NCI-H510A treated with DMSO at 0.1 percent for 48 hours (cell line): ENCODE measurements around the gene CSNK2A2.

Experiments
- DNase-seq: peaks from one replicate; lab custom pipeline; 2025; lab: John Stamatoyannopoulos, UW

The CSNK2A2 gene

GRCh38 chr16:58198022-58198683 lies at the start of gene CSNK2A2:
TSS of gene CSNK2A2 (minus strand) at chr16:58198106. CDS start at chr16:58197736, 370 bp downstream.
- peak; percentile 17 for DNase-seq

- DNase-seq: no peak
Measured at GRCh38 chr16:58243528-58244004, 45.7 kb upstream of the CSNK2A2 start.

GRCh38 chr16:58236831-58237230 lies 38.9 kb upstream of the CSNK2A2 start:
- DNase-seq: no peak

DNA sequence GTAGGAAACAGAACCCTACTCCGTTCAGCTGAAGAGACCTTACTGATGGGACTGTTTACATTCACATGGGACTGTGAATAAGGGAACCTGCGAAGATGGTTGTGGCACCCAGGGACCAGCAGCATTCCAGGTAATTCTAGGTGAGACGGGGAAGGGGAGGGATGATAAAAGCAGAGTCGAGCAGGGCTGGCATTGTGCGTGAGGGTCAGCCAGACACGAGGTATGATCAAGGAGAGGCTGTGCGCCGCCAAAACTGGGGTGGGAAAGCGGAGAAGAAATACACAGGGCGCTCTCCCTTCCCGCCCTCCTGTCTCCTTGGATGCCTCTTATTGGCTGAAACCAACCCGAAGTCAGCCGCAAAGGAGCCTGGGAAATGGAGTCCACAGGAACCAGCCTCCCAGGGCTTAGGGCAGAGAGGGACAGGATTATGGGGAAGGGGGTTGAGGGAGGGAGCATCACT lies 38.4 kb upstream of the CSNK2A2 start:
- DNase-seq: peak; percentile 67

- DNase-seq: no peak
Measured at GRCh38 chr16:58235663-58236062, 37.8 kb upstream of the CSNK2A2 start.

GRCh38 chr16:58234831-58235595 lies 37.1 kb upstream of the CSNK2A2 start:
- DNase-seq: no peak

GRCh38 chr16:58230259-58230658 lies 32.4 kb upstream of the CSNK2A2 start:
- no peak for DNase-seq

- DNase-seq: no peak
Measured at GRCh38 chr16:58226790-58227189, 28.9 kb upstream of the CSNK2A2 start.

GRCh38 chr16:58225965-58226602 lies 28.2 kb upstream of the CSNK2A2 start:
- DNase-seq: no peak

DNA sequence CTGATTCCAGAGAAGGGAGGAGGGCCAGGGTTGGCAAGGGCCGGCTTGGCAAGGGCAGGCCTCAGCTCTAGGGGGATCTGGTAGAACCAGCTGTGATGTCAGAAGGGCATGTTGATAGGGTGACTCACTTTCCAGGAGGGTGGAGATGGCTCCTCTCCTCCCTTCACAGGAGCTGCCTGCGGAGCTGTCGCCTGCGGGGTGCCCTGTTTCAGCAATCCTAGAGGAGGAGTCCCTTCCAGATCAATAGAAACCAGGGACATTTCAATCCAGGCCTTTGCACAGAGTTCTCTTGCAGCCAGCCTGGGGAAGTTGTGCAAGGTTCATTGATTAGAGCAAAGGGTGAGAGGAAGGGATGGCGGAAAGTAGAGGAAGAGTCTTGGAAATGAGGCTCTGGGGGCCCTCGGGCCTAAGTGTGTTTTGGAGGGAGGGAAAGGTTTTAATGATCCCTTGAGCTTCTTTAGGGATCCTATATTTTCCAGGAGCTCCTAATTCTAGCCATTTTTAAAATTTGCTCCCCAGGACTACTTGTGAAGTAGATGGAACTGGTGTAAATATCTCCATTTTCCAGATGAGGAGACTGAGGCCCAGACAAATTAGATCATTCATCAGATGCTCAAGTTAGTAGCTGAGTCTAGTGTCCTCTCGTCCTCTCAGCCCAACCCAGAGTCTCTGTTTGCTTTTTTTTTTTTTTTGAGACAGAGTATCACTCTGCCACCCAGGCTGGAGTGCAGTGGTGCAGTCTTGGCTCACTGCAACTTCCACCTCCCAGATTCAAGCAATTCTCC lies 24.8 kb upstream of the CSNK2A2 start:
- no peak for DNase-seq

DNA sequence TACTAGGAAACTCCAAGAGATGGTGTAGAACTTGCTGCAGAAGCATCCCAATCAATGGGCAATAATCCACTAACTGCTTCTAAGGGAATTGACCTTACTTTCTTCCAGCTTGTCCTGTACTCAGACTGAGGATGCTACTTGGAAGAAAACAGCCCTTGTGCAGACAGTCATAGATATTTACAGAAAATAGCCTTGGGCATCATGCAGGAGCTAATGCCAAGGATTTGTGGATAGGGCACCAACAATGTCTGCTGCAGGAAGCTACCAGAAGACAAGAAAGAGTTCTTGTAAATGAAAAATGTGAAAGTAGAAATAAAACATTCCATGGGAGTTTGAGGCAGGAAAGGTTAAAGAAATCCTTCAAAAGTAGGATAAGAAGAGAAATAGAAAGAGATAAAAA lies 21.5 kb upstream of the CSNK2A2 start:
- no peak for DNase-seq

DNA sequence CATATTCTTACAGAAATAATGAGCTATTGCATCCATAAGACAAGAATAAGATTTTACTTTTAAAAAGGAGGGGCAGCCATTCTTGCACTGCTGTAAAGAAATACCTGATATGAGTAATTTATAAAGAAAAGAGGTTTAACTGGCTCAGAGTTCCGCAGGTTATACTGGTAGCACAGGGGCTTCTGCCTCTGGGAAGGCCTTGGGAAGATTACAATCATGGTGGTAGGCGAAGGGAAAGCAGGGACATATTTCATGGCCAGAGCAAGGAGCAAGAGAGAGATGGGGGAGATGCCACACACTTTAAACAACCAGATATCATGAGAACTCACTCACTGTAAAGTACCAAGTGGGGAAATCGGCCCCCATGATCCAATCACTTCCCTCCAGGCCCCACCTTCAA lies 20.9 kb upstream of the CSNK2A2 start:
- no peak for DNase-seq

DNA sequence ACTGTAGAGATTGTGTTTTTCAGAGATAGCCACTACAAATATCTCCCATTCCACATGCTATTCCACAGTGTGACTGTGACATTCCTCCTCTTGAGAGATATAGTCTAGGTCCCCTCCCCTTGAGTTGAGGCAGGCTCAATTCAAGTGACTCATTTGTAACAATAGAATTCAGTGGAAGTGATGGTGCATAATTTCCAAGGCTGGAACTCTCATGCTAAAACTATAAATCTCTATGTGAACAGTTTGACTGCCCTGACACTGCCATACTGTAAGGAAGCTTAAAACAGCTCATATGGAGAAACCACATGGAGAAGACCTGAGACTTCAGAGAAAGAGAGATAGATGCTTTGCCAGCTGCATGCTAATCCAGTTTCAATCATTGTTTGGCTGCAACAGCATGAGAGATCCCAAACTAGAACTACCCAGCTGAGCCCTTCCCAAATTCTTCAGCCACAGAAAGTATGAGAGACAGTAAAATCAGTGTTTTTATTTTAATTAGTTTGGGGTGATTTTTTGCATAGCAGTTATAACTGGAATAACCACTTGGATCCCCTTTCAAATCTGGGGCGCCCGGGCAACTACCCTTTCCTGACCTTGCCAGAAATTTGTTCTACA lies 19.5 kb upstream of the CSNK2A2 start:
- DNase-seq: no peak

DNA sequence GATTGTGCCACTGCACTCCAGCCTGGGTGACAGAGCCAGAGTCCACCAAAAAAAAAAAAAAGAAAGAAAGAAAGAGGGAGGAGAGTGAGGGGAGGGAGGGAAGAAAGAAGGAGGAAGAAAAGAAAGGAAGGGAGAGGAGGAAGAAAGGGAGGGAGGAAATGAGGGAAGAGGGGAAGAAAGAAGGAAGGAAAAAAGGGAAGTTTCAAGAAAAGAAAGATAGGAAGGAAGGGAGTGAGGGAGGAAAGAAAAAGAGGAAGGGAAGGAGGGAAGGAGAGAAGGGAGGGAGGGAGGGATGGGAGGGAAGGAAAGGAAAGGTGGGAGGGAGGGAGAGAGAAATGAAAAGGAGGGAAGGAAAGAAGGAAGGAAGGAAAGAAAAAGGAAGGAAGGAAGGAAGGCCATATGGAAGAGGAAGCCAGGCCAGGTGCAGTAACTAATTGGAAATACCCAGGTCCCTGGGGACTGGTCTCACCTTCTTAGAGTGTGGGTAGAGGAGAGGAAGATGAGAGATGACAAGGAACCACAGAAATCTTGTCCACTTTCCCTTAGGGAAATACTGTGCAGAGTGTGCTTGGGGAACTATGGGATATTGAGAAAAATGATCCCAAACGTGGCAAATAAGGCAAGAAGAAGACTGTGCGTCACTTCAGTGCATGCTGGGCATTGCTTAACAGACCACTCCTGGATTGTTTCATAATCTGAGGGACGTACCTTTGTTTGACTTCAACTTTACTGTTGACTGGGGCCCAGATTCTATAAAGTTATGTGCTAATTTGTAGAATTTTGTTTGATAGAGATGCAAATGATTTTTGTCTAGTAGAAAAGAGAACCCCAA lies 15.1 kb upstream of the CSNK2A2 start:
- no peak for DNase-seq

- no peak for DNase-seq
Measured at GRCh38 chr16:58211846-58212245, 13.9 kb upstream of the CSNK2A2 start.

GRCh38 chr16:58211245-58211644 lies 13.3 kb upstream of the CSNK2A2 start:
- no peak for DNase-seq

DNA sequence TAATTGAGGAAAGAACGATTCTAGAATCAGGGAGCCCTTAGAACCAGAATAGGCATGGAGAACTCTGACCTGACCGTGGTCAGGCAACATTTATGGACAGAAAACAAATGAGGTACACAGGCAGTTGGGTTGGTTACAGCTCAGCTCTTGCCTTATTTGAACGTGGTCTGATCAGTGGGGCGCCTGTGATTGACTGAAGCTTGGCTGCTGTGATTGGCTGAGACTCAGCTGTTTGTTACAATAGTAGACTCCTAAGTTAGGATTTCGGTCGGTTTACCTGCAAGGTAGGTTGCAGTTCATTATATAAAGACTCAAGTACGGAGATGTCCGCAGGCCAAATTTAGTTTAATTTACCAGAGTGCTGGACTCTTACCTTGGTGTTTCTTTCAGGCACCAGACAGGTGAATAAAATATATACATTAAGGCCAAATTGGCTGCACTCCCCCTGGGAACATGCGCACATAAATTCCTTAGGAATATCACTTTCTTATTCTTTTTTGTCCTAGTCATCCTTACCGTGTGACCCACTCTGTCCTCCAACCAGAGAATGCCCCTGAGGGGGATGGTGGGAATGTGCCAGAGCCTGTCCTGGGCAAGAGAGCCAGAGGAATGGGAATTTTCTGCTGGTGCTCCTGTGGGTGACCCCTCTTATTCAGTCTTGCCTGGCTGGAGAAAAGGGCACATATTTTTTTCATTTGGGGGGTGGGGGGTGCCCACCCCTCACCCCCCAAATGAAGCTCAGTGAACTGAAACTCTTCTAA lies 7.5 kb upstream of the CSNK2A2 start:
- no peak for DNase-seq

- no peak for DNase-seq
Measured at GRCh38 chr16:58201163-58201562, 3.3 kb upstream of the CSNK2A2 start.

DNA sequence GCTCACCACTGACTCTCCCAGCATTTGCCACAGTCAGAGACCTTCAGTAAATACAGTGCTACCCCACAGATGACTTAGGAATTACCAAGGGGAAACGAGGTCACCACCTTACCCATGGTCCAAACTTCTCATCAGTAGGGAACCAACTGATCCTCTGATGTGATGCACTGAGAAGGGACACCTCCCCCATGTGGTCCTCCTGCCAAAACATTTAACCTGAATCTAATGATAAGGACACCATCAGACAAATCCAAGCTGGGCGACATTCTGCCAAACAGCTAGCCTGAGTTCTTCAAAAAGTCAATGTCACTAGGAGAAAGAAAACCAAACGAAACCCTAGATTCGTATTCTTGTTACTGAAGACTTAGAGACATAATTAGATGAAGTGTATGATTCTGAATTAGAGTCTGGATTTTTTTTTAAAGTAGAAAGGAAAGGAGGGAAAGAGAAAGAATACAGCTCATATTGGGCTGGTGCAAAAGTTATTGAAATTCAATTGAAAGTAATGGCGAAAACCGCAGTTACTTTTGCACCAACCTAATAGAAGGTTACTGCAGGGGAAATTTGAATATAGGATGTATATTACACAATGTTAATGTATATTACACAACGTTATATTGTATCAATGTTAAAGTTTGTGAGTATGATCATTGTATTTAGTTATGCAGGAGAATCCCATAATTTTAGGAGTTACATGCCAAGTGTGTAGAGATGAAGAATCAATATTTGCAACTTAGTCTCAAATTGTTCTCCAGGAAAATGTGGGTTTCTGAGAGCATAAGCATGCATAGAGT lies 2.3 kb upstream of the CSNK2A2 start:
- no peak for DNase-seq
